ENCODE results near the gene CTDSP2. TPM values are rescaled to one million over a fixed set of nuclear protein-coding genes. Genes with fewer than 3 reads are reported as not detected.

Gene CTDSP2
- polyA plus RNA-seq, 1 of the 3 experiments (the other 2 are of a cell fraction), result 119 TPM

DNA sequence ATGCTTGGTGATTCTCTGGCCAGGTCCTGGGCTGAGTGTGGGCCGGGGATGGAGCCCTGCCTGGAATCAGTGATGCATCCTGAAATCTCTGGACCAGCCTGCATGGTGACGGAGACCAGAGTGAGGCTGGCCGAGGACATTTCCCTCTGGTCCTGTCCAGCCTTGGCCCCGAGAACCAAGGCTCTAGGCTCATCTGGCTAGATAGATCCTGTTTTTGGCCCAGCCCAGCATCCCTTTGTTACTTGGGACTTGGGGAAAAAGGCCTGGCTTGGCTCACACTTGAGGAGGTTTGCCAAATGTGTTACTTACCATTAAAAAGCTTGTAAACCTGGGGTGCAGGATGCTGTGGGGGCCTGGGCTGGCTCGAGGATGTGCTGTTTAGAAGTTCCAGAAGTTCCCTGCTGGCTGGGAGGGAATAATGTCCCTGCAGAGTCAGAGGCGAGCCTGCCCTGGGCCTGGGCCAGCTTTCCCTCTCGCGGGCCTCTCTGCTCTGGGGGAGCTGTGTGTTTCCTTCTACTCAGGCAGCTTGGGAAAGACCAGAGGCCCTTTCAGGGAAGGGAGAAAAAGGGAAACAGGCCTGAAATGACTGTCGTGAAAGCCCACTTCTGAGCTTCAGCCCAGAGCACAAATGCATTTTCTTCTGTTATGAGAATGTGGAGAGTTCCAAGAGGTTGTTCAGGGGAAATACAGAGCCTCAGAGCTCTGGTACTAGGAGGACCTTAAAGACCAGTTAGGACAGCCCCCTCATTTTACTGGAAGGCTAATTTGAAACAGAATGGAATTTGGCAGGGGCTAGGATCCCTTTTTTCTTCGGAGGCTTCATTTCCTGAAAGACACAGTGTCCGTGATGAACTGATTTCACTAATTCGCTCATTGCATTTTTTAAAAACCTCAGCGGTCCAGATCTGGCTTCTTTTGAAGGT, 47.2 kb upstream of the CTDSP2 start (continued):
- TF ChIP-seq, protein P1, sequence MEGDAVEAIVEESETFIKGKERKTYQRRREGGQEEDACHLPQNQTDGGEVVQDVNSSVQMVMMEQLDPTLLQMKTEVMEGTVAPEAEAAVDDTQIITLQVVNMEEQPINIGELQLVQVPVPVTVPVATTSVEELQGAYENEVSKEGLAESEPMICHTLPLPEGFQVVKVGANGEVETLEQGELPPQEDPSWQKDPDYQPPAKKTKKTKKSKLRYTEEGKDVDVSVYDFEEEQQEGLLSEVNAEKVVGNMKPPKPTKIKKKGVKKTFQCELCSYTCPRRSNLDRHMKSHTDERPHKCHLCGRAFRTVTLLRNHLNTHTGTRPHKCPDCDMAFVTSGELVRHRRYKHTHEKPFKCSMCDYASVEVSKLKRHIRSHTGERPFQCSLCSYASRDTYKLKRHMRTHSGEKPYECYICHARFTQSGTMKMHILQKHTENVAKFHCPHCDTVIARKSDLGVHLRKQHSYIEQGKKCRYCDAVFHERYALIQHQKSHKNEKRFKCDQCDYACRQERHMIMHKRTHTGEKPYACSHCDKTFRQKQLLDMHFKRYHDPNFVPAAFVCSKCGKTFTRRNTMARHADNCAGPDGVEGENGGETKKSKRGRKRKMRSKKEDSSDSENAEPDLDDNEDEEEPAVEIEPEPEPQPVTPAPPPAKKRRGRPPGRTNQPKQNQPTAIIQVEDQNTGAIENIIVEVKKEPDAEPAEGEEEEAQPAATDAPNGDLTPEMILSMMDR (IDR thresholded peaks at IDR 0.05), result 0 out of 2 replicates have a peak, but pooled peaks have one; percentile 7
- TF ChIP-seq ZBTB33 (IDR thresholded peaks at IDR 0.05; ENCODE audit: borderline replicate concordance, low read depth) (no peak), SMC3 (IDR thresholded peaks at IDR 0.05; ENCODE audit: low read depth, low read length) (no peak), IRF3 (IDR thresholded peaks at IDR 0.05; ENCODE audit: low read depth, low read length) (no peak), RFX5 (IDR thresholded peaks at IDR 0.05; ENCODE audit: low read length) (no peak), RXRA (IDR thresholded peaks at IDR 0.05; ENCODE audit: borderline replicate concordance, low read depth) (peak; percentile 47; the same call in 1 of the 2 replicates), FOXM1 (IDR thresholded peaks at IDR 0.05; ENCODE audit: low read depth) (peak; percentile 66), TAF1 (IDR thresholded peaks at IDR 0.05; ENCODE audit: borderline replicate concordance, low read depth, low read length) (peak; percentile 43; the same call in 1 of the 2 replicates), SIN3A (IDR thresholded peaks at IDR 0.05; ENCODE audit: borderline replicate concordance, low read depth, low read length) (no peak)
- TF ChIP-seq, protein P2, sequence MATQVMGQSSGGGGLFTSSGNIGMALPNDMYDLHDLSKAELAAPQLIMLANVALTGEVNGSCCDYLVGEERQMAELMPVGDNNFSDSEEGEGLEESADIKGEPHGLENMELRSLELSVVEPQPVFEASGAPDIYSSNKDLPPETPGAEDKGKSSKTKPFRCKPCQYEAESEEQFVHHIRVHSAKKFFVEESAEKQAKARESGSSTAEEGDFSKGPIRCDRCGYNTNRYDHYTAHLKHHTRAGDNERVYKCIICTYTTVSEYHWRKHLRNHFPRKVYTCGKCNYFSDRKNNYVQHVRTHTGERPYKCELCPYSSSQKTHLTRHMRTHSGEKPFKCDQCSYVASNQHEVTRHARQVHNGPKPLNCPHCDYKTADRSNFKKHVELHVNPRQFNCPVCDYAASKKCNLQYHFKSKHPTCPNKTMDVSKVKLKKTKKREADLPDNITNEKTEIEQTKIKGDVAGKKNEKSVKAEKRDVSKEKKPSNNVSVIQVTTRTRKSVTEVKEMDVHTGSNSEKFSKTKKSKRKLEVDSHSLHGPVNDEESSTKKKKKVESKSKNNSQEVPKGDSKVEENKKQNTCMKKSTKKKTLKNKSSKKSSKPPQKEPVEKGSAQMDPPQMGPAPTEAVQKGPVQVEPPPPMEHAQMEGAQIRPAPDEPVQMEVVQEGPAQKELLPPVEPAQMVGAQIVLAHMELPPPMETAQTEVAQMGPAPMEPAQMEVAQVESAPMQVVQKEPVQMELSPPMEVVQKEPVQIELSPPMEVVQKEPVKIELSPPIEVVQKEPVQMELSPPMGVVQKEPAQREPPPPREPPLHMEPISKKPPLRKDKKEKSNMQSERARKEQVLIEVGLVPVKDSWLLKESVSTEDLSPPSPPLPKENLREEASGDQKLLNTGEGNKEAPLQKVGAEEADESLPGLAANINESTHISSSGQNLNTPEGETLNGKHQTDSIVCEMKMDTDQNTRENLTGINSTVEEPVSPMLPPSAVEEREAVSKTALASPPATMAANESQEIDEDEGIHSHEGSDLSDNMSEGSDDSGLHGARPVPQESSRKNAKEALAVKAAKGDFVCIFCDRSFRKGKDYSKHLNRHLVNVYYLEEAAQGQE (IDR thresholded peaks at IDR 0.05; ENCODE audit: low read depth, low read length), result no peak
